K562 (cell line): ENCODE measurements around the gene TFRC. TPM values are rescaled to one million over a fixed set of nuclear protein-coding genes. Genes with fewer than 3 reads are reported as not detected.

ENCODE experiments used
- CCNT2 ChIP-seq: IDR thresholded peaks from 2 replicates; pipeline ENCODE4 v1.6.1; 2011; ENCODE audit warnings: borderline replicate concordance, low read depth, mild to moderate bottlenecking, moderate library complexity, mixed read lengths, low read length; ENCODE audit not compliant: insufficient read length; ENCODE audit errors: extremely low read depth
- CSDE1 ChIP-seq, 2 experiments: fragments of 450-650 bp; IDR thresholded peaks; 2 replicates each; pipeline ENCODE4 v1.6.1; 2016; ENCODE audit warnings: mild to moderate bottlenecking in 1 of 2
- POLR2AphosphoS2 ChIP-seq: IDR thresholded peaks from 2 replicates; pipeline ENCODE4 v1.6.1; 2012; ENCODE audit warnings: low read length, improper control_type of control experiment
- TRIM24 ChIP-seq, 2 experiments: fragments of 450-650 bp; IDR thresholded peaks; 2 replicates each; pipeline ENCODE4 v1.6.1; 2016
- ZFX ChIP-seq: sonication (generic); formaldehyde crosslinking; IDR thresholded peaks from 2 replicates; pipeline ENCODE4 v1.8.0; 2022; ENCODE audit warnings: mild to moderate bottlenecking, missing genetic modification reagents, moderate library complexity
- ZNF583 ChIP-seq: fragments of 250-450 bp; sonication (Bioruptor Pico); IDR thresholded peaks from 2 replicates; pipeline ENCODE4 v1.4.0; 2020
- ZNF668 ChIP-seq: fragments of 250-450 bp; sonication (Bioruptor Pico); IDR thresholded peaks from 2 replicates; pipeline ENCODE4 v1.8.0; 2022; ENCODE audit warnings: mild to moderate bottlenecking, inconsistent platforms
- ZNF77 ChIP-seq: fragments of 250-450 bp; sonication (Bioruptor Pico); IDR thresholded peaks from 2 replicates; pipeline ENCODE4 v1.5.0; 2020
- polyA plus RNA-seq, 8 experiments: library from polyadenylated mRNA; depleted of rRNA in 4 of 8; stranded (reverse) in 5 of 8; unstranded in 3 of 8; fragments of >200 nt; fragmentation: Nextera tagmentation in 2 of 8; fragmentation: Illumina TruSeq in 1 of 8; extraction: Ambion mirVana in 2 of 8; extraction: Trizol in 1 of 8; gene quantifications; 2 replicates each; pipeline versions ENCODE4 v1.2.1 to v1.2.3, GENCODE V29; 2011 to 2014; ENCODE audit warnings: inconsistent platforms in 1 of 8, missing spikeins in 1 of 8
- total RNA-seq, 7 experiments: library from RNA; depleted of rRNA in 6 of 7; stranded (reverse); fragments of >200 nt in 6 of 7; fragmentation: Illumina TruSeq in 2 of 7; extraction: Trizol in 2 of 7; gene quantifications; 2 replicates each; pipeline versions ENCODE4 v1.2.1 to v1.2.3, GENCODE V29; 2011 to 2021; ENCODE audit warnings: low replicate concordance in 1 of 7
- TF ChIP-seq, protein P1 (sequence below): fragments of 450-650 bp; IDR thresholded peaks from 2 replicates; pipeline ENCODE4 v1.6.1; 2018; ENCODE audit warnings: mild to moderate bottlenecking, low read depth; ENCODE audit not compliant: partially characterized antibody
- TF ChIP-seq, protein P2 (sequence below): fragments of 250-450 bp; sonication (Bioruptor Pico); IDR thresholded peaks from 2 replicates; pipeline ENCODE4 v1.9.0; 2021; ENCODE audit warnings: mild to moderate bottlenecking
- TF ChIP-seq, protein P3 (sequence below), 2 experiments: fragments of 150-350 bp in 1 of 2; IDR thresholded peaks; 2 replicates each; pipeline ENCODE4 v1.6.1; 2012 to 2016; ENCODE audit warnings: low read depth in 2 of 2, low read length in 2 of 2, mild to moderate bottlenecking in 1 of 2, moderate library complexity in 1 of 2
- TF ChIP-seq, protein P4 (sequence below): sonication (generic); formaldehyde crosslinking; IDR thresholded peaks from 2 replicates; pipeline ENCODE4 v1.8.0; 2022; ENCODE audit warnings: mild to moderate bottlenecking, missing genetic modification reagents

The TFRC gene
- total and polyA plus RNA-seq, 9 of the 15 experiments (the other 6 are each of a cell fraction or from before 2014, with no cell fraction given) = 149 to 679 (median 332) TPM

DNA sequence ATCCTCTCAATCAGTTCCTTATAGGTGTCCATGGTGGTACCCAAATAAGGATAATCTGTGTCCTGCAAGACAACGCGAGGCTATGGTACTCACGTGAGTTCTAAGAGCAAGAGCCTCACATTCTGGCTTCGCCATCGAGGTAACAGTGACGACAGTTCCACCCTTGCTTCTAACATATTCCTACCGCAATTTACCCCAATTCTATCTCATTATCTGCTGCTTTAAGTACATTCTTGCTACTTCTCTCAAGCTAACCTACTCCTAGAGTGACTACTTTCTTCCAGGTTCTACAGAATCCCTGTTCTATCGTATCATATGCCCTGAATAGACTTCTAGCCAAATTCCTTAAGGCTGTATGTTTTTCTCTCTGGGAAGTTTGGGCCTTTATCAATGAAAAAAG is 26.6 kb downstream of the TFRC start (continued):
- TF ChIP-seq, protein P1, sequence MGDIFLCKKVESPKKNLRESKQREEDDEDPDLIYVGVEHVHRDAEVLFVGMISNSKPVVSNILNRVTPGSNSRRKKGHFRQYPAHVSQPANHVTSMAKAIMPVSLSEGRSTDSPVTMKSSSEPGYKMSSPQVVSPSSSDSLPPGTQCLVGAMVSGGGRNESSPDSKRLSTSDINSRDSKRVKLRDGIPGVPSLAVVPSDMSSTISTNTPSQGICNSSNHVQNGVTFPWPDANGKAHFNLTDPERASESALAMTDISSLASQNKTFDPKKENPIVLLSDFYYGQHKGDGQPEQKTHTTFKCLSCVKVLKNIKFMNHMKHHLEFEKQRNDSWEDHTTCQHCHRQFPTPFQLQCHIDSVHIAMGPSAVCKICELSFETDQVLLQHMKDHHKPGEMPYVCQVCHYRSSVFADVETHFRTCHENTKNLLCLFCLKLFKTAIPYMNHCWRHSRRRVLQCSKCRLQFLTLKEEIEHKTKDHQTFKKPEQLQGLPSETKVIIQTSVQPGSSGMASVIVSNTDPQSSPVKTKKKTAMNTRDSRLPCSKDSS = no peak
- TF ChIP-seq ZNF668 (CRISPR knock-in tag) = no peak
- TF ChIP-seq, protein P2, sequence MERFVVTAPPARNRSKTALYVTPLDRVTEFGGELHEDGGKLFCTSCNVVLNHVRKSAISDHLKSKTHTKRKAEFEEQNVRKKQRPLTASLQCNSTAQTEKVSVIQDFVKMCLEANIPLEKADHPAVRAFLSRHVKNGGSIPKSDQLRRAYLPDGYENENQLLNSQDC = 0 out of 2 replicates have a peak, but pooled peaks have one; percentile 34
- TF ChIP-seq ZNF77 = no peak
- TF ChIP-seq, protein P3, sequence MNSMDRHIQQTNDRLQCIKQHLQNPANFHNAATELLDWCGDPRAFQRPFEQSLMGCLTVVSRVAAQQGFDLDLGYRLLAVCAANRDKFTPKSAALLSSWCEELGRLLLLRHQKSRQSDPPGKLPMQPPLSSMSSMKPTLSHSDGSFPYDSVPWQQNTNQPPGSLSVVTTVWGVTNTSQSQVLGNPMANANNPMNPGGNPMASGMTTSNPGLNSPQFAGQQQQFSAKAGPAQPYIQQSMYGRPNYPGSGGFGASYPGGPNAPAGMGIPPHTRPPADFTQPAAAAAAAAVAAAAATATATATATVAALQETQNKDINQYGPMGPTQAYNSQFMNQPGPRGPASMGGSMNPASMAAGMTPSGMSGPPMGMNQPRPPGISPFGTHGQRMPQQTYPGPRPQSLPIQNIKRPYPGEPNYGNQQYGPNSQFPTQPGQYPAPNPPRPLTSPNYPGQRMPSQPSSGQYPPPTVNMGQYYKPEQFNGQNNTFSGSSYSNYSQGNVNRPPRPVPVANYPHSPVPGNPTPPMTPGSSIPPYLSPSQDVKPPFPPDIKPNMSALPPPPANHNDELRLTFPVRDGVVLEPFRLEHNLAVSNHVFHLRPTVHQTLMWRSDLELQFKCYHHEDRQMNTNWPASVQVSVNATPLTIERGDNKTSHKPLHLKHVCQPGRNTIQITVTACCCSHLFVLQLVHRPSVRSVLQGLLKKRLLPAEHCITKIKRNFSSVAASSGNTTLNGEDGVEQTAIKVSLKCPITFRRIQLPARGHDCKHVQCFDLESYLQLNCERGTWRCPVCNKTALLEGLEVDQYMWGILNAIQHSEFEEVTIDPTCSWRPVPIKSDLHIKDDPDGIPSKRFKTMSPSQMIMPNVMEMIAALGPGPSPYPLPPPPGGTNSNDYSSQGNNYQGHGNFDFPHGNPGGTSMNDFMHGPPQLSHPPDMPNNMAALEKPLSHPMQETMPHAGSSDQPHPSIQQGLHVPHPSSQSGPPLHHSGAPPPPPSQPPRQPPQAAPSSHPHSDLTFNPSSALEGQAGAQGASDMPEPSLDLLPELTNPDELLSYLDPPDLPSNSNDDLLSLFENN (IDR thresholded peaks at IDR 0.05; ENCODE audit: low read depth in 2 of 2, low read length in 2 of 2) = no peak
- TF ChIP-seq ZFX = no peak
- TF ChIP-seq POLR2AphosphoS2 = peak; percentile 20; the same call in 1 of the 2 replicates
- TF ChIP-seq CCNT2 = no peak
- no peak for TF ChIP-seq CSDE1 (IDR thresholded peaks at IDR 0.05)
- TF ChIP-seq, protein P4, sequence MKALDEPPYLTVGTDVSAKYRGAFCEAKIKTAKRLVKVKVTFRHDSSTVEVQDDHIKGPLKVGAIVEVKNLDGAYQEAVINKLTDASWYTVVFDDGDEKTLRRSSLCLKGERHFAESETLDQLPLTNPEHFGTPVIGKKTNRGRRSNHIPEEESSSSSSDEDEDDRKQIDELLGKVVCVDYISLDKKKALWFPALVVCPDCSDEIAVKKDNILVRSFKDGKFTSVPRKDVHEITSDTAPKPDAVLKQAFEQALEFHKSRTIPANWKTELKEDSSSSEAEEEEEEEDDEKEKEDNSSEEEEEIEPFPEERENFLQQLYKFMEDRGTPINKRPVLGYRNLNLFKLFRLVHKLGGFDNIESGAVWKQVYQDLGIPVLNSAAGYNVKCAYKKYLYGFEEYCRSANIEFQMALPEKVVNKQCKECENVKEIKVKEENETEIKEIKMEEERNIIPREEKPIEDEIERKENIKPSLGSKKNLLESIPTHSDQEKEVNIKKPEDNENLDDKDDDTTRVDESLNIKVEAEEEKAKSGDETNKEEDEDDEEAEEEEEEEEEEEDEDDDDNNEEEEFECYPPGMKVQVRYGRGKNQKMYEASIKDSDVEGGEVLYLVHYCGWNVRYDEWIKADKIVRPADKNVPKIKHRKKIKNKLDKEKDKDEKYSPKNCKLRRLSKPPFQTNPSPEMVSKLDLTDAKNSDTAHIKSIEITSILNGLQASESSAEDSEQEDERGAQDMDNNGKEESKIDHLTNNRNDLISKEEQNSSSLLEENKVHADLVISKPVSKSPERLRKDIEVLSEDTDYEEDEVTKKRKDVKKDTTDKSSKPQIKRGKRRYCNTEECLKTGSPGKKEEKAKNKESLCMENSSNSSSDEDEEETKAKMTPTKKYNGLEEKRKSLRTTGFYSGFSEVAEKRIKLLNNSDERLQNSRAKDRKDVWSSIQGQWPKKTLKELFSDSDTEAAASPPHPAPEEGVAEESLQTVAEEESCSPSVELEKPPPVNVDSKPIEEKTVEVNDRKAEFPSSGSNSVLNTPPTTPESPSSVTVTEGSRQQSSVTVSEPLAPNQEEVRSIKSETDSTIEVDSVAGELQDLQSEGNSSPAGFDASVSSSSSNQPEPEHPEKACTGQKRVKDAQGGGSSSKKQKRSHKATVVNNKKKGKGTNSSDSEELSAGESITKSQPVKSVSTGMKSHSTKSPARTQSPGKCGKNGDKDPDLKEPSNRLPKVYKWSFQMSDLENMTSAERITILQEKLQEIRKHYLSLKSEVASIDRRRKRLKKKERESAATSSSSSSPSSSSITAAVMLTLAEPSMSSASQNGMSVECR (CRISPR knock-in tag) = no peak
- no peak for TF ChIP-seq ZNF583 (CRISPR knock-in tag)
- no peak for TF ChIP-seq TRIM24 (IDR thresholded peaks at IDR 0.05)
